Gastrocnemius medialis (tissue), 4 donors: ENCODE measurements around the gene ETF1. TPM values are rescaled to one million over a fixed set of nuclear protein-coding genes. Genes with fewer than 3 reads are reported as not detected.

Experiments
- ATAC-seq, 2 donors: fragments of 150-250 bp; one replicate each; pipeline ENCODE4 v1.9.1; 2016
- DNase-seq, 2 donors: peaks; one replicate each; pipeline ENCODE4 v3.0.0-alpha.2; 2019
- H3K27ac ChIP-seq, 4 donors: fragments of 200-600 bp; sonication (generic); 1 replicate in 1 of 4; 2 replicates in 3 of 4; pipeline ENCODE4 v1.5.1; 2016 to 2018; ENCODE audit warnings: mild to moderate bottlenecking in 2 of 4, moderate library complexity in 1 of 4
- H3K27me3 ChIP-seq, 3 donors: fragments of 200-600 bp; sonication (generic) in 2 of 3; 1 replicate in 1 of 3; 2 replicates in 2 of 3; pipeline versions ENCODE4 v1.5.1 to v1.6.0; 2016 to 2019; ENCODE audit warnings: mild to moderate bottlenecking in 1 of 3, moderate library complexity in 1 of 3
- H3K36me3 ChIP-seq, 2 donors: fragments of 200-600 bp; sonication (generic) in 1 of 2; one replicate each; pipeline ENCODE4 v1.5.1; 2017 to 2018
- H3K4me1 ChIP-seq, 2 donors: fragments of 200-600 bp; sonication (generic) in 1 of 2; one replicate each; pipeline ENCODE4 v1.5.1; 2016 to 2017; ENCODE audit warnings: mild to moderate bottlenecking in 2 of 2
- H3K4me3 ChIP-seq, 4 donors: fragments of 200-600 bp; sonication (generic) in 3 of 4; 1 replicate in 1 of 4; 2 replicates in 3 of 4; pipeline ENCODE4 v1.5.1; 2016 to 2019; ENCODE audit warnings: mild to moderate bottlenecking in 2 of 4
- H3K9me3 ChIP-seq, 3 donors: fragments of 200-600 bp; sonication (generic) in 2 of 3; 1 replicate in 1 of 3; 2 replicates in 2 of 3; pipeline ENCODE4 v1.5.1; 2016 to 2019
- CTCF ChIP-seq, 5 experiments: fragments of 450-650 bp in 3 of 5; fragments of 200-600 bp in 2 of 5; sonication (generic) in 2 of 5; IDR thresholded peaks in 4 of 5; conservative IDR thresholded peaks in 1 of 5; 1 replicate in 4 of 5; 2 replicates in 1 of 5; pipeline ENCODE4 v1.5.1; 2016 to 2019; ENCODE audit warnings: antibody characterized with exemption in 5 of 5, mild to moderate bottlenecking in 3 of 5, moderate library complexity in 3 of 5
- POLR2A ChIP-seq, 2 donors: fragments of 450-650 bp; IDR thresholded peaks; one replicate each; pipeline ENCODE4 v1.6.1; 2017; ENCODE audit warnings: antibody characterized with exemption in 2 of 2, mild to moderate bottlenecking in 2 of 2, moderate library complexity in 2 of 2
- in situ Hi-C, 4 donors: fragments of 200-750 bp; cut with MboI; loops; one replicate each; pipeline versions ENCODE4 v1.15.0 to v1.8.0; 2017; ENCODE audit warnings: low sequenced_read_pairs in 4 of 4
- intact Hi-C: fragments of 100-400 bp; cut with DNase I; formaldehyde crosslinking; loops from one replicate; pipeline ENCODE4 v1.15.1; 2023; ENCODE audit warnings: low total_unique reads
- total RNA-seq, 4 donors: library from RNA; depleted of rRNA; stranded (reverse); fragments of >200 nt; gene quantifications; one replicate each; pipeline versions ENCODE4 v1.1.0 to v1.2.3, GENCODE V29; 2016

Gene ETF1
- total RNA-seq, 4 donors from 2014 or later = 99.9 to 139 (median 117) TPM

DNA sequence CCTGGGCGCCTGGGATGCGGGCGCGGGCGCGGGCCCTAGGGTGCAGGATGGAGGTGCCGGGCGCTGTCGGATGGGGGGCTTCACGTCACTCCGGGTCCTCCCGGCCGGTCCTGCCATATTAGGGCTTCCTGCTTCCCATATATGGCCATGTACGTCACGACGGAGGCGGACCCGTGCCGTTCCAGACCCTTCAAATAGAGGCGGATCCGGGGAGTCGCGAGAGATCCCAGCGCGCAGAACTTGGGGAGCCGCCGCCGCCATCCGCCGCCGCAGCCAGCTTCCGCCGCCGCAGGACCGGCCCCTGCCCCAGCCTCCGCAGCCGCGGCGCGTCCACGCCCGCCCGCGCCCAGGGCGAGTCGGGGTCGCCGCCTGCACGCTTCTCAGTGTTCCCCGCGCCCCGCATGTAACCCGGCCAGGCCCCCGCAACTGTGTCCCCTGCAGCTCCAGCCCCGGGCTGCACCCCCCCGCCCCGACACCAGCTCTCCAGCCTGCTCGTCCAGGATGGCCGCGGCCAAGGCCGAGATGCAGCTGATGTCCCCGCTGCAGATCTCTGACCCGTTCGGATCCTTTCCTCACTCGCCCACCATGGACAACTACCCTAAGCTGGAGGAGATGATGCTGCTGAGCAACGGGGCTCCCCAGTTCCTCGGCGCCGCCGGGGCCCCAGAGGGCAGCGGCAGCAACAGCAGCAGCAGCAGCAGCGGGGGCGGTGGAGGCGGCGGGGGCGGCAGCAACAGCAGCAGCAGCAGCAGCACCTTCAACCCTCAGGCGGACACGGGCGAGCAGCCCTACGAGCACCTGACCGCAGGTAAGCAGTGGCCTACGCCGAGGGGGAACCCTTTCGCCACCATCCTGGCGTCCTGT lies 77.5 kb downstream of the ETF1 start, which contains the start of gene EGR1:
Gene EGR1 (plus strand): TSS at position 219 of the 864 bp plus-strand sequence. CDS start 283 bp downstream, at position 502.
- H3K4me3 ChIP-seq = peak within 1 kb of the TSS; percentile 78 to 98 (median 90)
- H3K9me3 ChIP-seq = no peaks in the 10 kb centered on the region
- no peaks in the 10 kb centered on the region for H3K36me3 ChIP-seq
- peaks cover 14 to 22% of the 10 kb centered on the region in 2 donors for H3K4me1 ChIP-seq
- H3K27ac ChIP-seq = peak within 1 kb of the TSS; percentile 94 to 99 (median 96)
- in situ Hi-C loops (loop anchor here in 1 of 4 donors (5.0 kb wide), 1 partner anchor 37 kb away; no protein-coding TSS in a partner anchor), intact Hi-C loops (loop anchor here (1.0 to 10.0 kb wide), 3 partner anchors 27 to 799 kb away; partner anchors contain the start of gene ETF1)
- peaks cover 0 to 6% (median 0%) of the 10 kb centered on the region in 3 donors for H3K27me3 ChIP-seq
- TF ChIP-seq CTCF (IDR thresholded peaks at IDR 0.05 in 4 of 5, conservative IDR thresholded peaks at IDR 0.05 in 1 of 5) (no peak), POLR2A (IDR thresholded peaks at IDR 0.05) (peak; percentile 86 to 96)
- DNase-seq = peak; percentile 89 to 91
- peak; percentile 73 to 75 for ATAC-seq

DNA sequence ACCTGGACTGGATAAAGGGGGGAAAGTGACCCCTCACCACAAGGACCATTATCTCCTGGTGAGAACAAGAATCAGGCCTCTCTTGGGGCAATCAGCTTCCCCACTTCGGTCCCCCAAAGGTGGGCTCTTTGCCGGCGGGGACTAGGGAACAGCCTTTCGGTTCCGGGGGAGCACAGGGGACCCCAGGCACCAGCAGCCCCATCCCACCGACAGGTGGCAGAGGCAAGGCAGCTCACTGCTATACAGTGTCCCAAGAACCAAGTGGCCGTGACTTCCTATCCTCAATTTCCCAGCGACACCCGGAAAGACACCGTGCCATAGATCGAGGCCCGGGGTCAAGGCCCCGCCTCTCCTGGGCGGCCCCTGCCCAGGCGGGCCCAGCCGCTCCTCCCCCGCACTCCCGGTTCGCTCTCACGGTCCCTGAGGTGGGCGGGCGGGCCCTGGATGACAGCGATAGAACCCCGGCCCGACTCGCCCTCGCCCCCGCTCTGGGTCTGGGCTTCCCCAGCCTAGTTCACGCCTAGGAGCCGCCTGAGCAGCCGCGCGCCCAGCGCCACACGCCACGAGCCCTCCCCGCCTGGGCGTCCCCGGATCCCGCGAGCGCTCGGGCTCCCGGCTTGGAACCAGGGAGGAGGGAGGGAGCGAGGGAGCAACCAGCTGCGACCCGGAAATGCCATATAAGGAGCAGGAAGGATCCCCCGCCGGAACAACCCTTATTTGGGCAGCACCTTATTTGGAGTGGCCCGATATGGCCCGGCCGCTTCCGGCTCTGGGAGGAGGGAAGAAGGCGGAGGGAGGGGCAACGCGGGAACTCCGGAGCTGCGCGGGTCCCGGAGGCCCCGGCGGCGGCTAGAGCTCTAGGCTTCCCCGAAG lies 78.4 kb downstream of the ETF1 start:
- Histone ChIP-seq H3K27ac (peak overlapping the region; percentile 94 to 99 (median 96)), H3K36me3 (no peaks in the 10 kb centered on the region), H3K27me3 (peaks cover 0 to 6% (median 0%) of the 10 kb centered on the region in 3 donors), H3K9me3 (no peaks in the 10 kb centered on the region), H3K4me1 (peaks cover 14 to 22% of the 10 kb centered on the region in 2 donors), H3K4me3 (peak overlapping the region; percentile 78 to 98 (median 90))
- intact Hi-C loops = loop anchor here (1.0 to 10.0 kb wide), 5 partner anchors 28 to 800 kb away; partner anchors contain the start of genes ETF1 and HSPA9
- TF ChIP-seq POLR2A (IDR thresholded peaks at IDR 0.05) (peak; percentile 66 to 68), CTCF (IDR thresholded peaks at IDR 0.05 in 4 of 5, conservative IDR thresholded peaks at IDR 0.05 in 1 of 5) (peak in 4 of 5 experiments; percentile 35 to 83 (median 70))
- DNase-seq (peak; percentile 98), ATAC-seq (peak; percentile 88 to 90)
- in situ Hi-C loops = loop anchor here in 2 of 4 donors (5.0 kb wide), 1 partner anchor 38 kb away; no protein-coding TSS in a partner anchor

- intact Hi-C loops = loop anchor here (1.0 to 10.0 kb wide), 3 partner anchors 38 to 801 kb away; partner anchors contain the start of gene HSPA9
- TF ChIP-seq POLR2A (IDR thresholded peaks at IDR 0.05) (peak in 1 of 2 donors; percentile 26), CTCF (IDR thresholded peaks at IDR 0.05 in 4 of 5, conservative IDR thresholded peaks at IDR 0.05 in 1 of 5) (peak; percentile 95 to 99 (median 96))
- in situ Hi-C loops = loop anchor here in 1 of 4 donors (5.0 kb wide), 1 partner anchor 38 kb away; no protein-coding TSS in a partner anchor
- ATAC-seq (peak; percentile 53 to 58), DNase-seq (peak; percentile 80 to 91)
- peaks cover 14 to 22% of the 10 kb centered on the region in 2 donors for H3K4me1 ChIP-seq
- H3K4me3 ChIP-seq = peak overlapping the region; percentile 78 to 98 (median 90)
- peaks cover 0 to 6% (median 0%) of the 10 kb centered on the region in 3 donors for H3K27me3 ChIP-seq
- peak overlapping the region; percentile 94 to 99 (median 96) for H3K27ac ChIP-seq
- no peaks in the 10 kb centered on the region for H3K36me3 ChIP-seq
- no peaks in the 10 kb centered on the region for H3K9me3 ChIP-seq
These were observed 79.0 kb downstream of the ETF1 start for GRCh38 chr5:138464008-138464387.
